ENCODE results near the gene MAG.
"Not testable (repeated sequence)": the region's sequence is repeated elsewhere in the genome, so short reads cannot be mapped to it uniquely, and the experiment has no call there.

MAG gene

DNA sequence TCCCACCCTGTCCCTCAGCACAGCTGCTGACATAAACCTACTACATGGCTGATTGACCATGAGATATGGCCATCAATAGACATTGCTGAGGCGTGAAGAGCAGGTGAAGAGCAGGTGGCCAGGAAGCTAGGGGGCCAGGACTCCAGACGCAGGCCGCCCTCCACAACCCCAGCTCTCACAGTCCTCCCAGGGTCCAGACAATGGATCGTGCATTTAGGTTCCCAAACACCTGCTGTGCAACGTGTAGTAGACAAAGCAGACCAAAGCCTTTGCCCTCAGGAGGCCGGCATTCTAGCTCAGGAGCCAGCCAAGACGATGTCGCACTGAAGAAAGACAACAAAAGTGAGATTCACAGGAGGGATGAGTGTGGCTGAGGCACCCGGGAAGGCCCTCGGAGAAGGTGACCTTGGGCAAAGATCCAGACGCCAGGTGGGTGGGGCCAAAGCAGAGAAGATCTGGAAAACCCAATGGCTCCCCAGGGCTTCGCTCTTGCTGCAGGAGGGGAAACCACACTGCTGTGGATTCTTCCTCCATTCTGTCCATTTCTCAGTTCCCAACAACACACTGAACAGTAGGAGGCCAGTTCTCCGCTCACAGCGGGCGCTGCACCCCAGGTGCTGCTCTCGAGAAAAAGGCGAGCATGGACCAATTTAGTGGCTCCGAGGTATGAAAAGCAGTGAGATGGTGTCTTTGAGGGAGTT is 57.1 kb downstream of the MAG start:
- DNase-seq: no peak

DNA sequence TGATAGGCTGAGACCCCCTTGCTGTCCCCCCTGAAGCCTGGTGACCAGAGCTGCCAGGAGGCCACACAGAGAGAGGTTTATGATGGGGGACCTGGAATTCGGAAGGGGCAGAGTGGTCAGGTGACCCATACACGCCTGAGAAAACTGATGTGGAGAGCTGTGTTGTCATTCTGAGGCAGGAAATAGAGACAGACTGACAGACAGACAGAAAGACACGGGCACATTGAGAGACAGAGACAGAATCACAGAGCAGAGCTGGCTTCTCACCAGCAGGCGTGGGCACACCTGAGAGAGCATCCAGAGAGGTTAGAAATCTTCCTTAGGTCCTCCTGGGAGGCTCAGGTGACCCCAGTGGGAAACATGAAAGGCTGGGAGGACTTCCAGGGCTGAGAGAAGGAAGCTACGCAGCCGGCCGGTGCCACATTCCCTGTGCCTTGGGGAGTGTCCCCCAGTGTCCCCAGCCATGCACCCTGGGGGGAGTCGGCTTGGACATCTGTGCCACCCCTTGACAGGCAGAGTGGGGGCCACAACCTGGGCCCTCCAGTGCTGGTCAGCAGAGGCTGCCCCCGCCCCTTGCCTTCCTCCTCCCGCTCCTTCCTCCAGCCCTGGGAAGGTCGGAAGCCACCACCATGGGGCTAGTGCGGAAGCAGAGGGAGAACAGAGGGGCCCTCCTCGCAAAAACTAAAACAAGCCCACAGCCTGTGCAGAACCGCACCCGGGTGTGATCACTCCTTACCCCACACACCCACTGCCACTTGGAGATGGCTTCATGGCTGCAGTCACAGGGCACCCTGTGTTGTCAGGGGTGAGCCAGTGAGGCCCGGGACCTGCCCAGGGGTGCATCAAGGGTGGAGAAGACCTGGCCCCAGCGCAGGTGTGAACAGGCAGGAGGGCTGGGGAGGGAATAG is 57.9 kb downstream of the MAG start:
- DNase-seq: no peak

DNA sequence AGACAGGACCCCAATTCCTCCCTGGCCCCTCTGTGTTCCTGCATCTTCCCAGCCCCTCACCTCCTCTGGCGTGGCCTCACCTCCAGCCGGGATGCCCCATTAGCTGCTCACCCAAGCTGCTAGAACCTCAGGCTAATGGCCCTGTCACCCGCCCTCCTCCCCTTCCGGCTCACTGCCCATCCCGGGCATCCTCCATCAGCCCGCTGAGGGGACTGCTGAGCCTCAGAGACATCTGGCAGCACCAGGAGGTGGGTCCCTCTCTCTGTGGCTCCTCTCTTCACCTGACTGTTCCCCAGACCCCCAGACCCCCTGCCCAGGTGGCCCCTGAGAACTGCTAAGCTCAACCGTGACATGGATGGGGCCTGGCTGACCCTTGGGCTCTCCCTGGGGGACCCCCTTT is 58.6 kb downstream of the MAG start:
- no peak for DNase-seq

DNA sequence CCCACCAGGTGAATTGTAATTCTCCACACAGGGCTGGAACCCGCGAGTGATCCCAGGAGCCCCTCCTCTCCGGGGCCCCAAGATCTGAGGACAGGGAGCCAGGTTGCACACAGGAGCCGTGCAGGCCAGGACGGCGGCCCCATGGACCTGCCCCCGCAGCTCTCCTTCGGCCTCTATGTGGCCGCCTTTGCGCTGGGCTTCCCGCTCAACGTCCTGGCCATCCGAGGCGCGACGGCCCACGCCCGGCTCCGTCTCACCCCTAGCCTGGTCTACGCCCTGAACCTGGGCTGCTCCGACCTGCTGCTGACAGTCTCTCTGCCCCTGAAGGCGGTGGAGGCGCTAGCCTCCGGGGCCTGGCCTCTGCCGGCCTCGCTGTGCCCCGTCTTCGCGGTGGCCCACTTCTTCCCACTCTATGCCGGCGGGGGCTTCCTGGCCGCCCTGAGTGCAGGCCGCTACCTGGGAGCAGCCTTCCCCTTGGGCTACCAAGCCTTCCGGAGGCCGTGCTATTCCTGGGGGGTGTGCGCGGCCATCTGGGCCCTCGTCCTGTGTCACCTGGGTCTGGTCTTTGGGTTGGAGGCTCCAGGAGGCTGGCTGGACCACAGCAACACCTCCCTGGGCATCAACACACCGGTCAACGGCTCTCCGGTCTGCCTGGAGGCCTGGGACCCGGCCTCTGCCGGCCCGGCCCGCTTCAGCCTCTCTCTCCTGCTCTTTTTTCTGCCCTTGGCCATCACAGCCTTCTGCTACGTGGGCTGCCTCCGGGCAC is 59.6 kb downstream of the MAG start:
- DNase-seq: no peak

DNA sequence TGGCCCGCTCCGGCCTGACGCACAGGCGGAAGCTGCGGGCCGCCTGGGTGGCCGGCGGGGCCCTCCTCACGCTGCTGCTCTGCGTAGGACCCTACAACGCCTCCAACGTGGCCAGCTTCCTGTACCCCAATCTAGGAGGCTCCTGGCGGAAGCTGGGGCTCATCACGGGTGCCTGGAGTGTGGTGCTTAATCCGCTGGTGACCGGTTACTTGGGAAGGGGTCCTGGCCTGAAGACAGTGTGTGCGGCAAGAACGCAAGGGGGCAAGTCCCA is 60.2 kb downstream of the MAG start:
- no peak for DNase-seq

DNA sequence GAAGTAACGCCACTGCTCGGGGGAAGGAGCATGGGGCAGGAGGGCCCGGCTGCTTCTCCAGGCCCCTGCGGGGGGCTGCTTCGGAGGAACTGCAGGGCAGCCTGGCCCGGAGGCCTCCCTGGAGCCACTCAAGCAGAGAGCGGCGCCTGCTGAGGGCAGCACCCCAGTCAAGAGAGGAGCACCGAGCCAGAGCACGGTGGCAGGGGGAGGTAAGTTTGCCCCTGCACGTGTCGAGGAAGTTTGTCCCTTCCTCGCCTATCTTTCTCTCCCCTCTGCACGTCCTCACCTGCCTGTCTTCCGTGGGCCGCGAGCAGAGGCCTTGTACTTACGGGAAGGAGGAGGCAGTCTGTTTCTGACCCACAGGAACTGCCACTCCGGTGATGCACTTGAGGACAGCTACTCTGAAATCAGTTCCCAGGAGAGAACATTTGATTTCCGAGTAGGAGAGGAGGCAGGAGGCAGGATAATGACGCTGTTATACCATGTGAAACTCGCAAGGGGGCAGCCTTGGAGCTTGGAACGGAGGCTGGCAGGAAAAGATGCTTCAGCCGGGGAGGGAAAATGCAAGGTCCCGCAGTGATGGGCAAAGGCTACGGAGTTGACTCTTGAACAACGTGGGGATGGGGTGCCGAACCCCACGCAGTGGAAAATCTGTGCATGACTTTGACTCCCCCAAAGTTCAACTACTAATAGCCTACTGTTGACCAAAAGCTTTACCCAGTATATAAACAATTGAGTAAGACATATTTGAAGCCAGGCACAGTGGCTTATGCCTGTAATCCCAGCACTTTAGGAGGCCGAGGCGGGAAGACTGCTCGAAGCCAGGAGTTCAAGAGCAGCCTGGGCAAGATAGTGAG is 60.7 kb downstream of the MAG start:
- DNase-seq: no peak

DNA sequence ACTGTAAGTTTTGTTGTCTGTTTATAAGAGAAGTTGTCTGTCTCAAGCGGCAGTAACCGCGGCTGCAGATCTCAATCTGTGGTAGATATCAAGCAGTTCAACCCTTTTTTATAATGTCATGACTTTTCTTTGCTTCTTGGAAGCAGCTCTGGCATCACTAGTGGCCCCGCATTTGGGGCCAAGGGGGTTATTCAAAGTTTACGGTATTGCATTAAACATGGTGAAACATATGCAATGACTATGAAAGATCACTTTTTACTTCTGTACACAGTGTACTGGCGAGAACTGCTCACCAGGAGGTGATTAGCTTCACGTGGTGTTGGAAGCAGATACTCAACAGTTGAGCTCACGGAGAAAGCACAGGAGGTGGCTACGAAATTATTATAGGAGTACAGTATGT is 61.7 kb downstream of the MAG start:
- no peak for DNase-seq

DNA sequence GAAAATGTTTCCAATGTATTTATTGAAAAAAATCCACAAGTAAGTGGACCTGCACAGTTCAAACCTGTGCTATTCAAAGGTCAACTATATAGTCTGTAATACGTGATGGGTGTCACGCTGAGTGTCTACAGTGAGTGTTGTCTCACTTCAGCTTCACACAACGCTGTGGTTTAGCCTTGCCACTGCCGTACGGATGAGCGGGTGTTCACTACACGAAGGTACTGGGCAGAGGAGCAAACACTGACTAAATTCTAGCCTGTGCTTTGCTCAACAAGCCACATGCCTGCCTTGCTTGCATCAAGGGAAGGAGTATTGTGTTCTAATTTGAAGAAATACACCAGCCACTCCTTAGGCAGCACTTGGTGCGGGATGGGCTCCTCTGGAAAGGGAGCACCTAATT is 62.9 kb downstream of the MAG start:
- DNase-seq: no peak

DNA sequence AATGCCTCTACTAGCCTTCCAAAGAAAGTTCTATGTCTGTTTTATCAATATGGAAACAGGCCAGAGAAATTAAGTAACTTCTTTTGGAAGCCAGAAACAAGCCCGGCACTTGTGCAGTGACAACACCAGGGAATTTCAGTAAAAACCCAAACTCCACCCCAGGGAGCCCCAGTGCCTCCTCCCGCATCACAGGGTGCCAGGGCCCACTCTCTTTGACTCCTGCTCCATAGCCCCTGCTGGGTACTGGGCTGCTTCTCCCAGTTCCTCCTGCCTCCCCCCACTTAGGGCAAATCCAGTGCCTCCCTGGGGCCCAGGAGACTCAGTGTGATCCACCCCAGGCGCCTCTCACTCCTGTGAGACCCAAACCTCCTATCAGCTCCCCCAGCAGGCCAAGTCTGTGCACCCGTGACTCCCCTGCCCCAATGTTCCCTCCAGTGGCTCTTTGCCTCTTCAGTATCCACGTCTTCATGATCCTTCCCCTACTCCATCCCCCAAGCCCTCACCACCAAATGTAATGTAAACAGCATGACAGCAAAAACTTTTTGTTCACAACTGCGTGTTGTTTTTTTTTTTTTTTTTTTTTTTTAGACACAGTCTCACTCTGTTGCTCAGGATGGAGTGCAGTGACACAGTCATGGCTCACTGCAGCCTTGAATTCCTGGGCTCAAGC is 64.0 kb downstream of the MAG start:
- no peak for DNase-seq

DNA sequence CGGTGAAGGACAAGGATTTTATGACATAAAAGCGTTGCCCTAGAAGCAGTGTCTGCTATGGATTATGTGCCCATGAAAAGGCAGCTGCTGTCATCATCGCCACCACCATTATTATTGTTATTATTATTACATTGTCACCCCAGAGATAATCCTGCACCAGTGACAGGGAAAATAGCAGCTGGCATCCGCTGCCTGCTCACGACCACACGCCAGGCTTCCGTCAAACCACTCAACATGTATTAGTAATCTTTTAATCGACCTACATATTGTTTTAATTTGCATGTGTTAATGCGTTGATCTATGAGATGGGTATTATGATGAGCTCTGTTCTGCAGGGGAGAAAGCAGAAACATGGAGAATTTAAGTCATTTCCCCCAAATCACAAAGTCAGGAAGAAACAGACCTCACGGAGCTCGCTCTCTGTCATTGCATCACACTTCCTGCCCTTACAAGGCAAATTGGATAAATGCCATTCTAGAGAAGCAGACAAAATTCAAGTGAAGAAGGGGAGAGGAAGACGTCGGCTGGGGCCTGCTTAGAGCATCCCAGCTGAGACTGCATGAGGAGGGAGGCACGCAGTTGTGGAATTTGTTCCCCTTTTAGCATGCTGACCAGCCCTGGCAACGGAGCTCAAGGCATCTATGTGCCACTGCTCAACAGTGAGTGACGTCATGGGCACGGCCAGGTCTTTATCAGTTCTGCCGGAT is 66.1 kb downstream of the MAG start, which contains the start of gene FFAR3:
TSS of gene FFAR3 (plus strand) at position 594 of the 707 bp plus-strand sequence. CDS start 431 bp downstream, outside the sequence.
- no peak for DNase-seq

DNA sequence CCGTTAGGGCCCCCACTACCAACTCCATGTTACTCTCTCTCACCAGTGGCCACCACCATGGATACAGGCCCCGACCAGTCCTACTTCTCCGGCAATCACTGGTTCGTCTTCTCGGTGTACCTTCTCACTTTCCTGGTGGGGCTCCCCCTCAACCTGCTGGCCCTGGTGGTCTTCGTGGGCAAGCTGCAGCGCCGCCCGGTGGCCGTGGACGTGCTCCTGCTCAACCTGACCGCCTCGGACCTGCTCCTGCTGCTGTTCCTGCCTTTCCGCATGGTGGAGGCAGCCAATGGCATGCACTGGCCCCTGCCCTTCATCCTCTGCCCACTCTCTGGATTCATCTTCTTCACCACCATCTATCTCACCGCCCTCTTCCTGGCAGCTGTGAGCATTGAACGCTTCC is 66.9 kb downstream of the MAG start:
- not testable (repeated sequence) for DNase-seq

DNA sequence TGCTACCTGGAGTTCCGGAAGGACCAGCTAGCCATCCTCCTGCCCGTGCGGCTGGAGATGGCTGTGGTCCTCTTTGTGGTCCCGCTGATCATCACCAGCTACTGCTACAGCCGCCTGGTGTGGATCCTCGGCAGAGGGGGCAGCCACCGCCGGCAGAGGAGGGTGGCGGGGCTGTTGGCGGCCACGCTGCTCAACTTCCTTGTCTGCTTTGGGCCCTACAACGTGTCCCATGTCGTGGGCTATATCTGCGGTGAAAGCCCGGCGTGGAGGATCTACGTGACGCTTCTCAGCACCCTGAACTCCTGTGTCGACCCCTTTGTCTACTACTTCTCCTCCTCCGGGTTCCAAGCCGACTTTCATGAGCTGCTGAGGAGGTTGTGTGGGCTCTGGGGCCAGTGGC is 67.4 kb downstream of the MAG start:
- not testable (repeated sequence) for DNase-seq

DNA sequence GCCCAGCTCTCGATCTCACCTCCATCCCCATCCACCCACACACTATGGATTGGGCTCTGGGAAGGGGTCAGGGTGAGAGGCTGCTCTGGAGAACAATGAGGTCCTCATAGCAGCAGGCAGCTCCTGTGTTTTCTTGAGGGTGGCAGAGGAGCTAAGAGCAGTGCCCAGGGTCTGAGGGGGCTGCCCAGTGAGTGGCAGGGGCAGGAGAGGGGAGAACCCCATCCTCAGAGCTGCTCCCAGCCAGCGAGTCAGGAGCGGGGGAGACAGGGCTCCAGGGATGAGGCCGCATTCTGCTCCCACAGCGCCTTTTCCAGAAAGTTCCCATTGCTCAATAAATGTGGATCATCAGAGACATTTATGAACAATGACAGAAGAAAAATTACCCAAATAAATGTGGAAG is 68.1 kb downstream of the MAG start:
- not testable (repeated sequence) for DNase-seq

DNA sequence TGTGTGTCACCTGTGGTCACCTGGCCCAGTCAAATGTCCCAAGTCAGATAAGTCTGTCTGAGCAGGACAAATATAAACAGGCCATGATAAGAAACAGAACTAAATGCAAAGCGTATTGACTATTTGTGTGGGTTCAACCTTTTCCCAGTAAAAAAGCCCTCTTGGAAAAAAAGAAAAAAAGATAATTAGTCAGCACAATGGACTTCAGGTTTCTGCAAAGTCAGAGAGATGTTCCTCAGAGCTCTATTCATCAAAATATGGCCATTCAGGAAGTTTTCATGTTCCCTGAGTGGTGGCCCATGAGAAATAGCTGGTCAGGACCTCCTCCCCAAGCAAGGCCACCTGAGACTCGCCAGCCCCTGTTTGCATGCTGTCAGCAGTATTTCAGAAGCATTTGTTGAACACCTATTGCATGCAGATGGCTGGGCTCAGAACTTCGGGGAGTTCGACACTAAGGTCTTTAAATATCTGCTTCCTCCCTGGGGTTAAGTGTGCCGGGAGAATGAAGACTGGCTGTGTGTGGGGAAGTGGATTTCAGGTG is 69.0 kb downstream of the MAG start:
- DNase-seq: no peak

DNA sequence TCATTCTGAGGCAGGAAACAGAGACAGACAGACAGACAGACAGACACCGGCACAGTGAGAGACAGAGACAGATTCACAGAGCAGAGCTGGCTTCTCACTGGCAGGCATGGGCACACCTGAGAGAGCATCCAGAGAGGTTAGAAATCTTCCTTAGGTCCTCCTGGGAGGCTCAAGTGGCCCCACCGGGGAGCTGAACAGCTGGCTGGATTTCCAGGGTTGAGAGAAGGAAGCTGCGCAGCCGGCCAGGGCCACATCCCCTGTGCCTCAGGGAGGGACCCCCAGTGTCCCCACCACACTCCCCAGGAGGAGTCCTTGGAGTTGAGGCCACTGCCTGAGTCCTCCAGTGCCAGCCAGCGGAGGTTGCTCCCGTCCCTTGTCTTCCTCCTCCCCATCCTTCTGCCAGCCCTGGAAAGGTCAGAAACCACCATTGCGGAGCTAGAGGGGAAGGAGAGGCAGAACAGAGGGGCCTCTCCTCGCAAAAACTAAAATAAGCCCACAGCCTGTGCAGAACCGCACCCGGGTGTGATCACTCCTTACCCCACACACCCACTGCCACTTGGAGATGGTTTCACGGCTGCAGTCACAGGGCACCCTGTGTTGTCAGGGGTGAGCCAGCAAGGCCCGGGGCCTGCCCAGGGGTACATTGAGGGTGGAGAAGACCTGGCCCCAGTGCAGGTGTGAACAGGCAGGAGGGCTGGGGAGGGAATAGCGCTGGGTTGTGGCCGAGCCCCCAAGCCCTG is 70.5 kb downstream of the MAG start:
- no peak for DNase-seq

DNA sequence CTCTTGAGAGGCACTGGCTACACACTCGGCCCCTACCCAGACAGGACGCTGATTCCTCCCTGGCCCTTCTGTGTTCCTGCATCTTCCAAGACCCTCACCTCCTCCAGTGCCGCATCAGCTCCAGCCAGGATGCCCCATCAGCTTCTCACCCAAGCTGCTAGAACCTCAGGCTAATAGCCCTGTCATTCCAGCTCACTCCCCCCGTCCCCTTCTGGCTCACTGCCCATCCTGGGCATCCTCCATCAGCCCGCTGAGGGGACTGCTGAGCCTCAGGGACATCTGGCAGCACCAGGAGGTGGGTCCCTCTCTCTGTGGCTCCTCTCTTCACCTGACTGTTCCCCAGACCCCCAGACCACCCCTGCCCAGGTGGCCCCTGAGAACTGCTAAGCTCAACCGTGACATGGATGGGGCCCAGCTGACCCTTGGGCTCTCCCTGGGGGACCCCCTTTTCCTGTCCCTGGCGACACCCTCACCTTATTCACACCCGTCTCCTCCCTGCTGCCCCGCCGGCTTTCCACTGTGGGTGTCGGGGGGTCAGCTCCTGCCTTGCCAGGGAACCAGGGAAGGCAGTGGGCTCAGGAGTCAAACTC is 71.1 kb downstream of the MAG start:
- DNase-seq: no peak

All from cerebellar nuclear complex (tissue), 1 donor.